ENCODE results near the gene ACO1. TPM values are rescaled to one million over a fixed set of nuclear protein-coding genes. Genes with fewer than 3 reads are reported as not detected.

The ACO1 gene
- total and polyA plus RNA-seq, 4 donors = 41.3 to 78.5 (median 59.5) TPM

DNA sequence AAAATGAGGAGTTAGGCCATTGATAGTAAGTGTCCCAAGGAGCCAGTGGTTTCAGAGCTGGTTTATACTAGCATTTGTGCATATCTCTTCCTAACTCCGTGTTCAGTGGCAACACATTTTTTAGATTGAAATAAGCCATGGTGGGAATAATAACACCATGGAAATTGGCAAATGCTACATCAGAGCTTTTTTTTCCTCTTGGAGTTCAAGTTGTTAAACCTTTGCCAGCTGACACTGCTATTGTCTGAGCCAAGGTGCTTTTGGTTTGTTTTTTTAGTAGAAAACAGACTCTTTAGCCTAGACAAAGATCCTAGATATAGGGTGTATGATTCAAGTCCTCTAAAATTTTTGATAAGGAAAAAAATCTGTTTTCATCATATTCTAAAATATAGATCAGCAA is 2.8 kb downstream of the ACO1 start:
- H3K27ac ChIP-seq (ENCODE audit: low read depth in 1 of 2, low read length in 2 of 2) = no peak overlapping the region
- H3K4me3 ChIP-seq (ENCODE audit: low read depth in 1 of 3, low read length in 3 of 3) = no peak overlapping the region
- H3K9ac ChIP-seq (ENCODE audit: low read depth in 1 of 2, low read length in 2 of 2) = no peak overlapping the region
- H3K4me1 ChIP-seq (ENCODE audit: control insufficient read depth in 4 of 4, insufficient read depth in 4 of 4, low read length in 3 of 4) = peaks cover 10 to 48% (median 36%) of the 10 kb centered on the region in 4 donors
- no peak for DNase-seq (ENCODE audit: low spot score)
- WGBS = 65% methylated on average over 1 of the region's 1 CpG
- TF ChIP-seq EGR1 (IDR thresholded peaks at IDR 0.05; ENCODE audit: low read depth in 2 of 2) (no peak), FOXA1 (IDR thresholded peaks at IDR 0.05) (no peak), NR2F2 (IDR thresholded peaks at IDR 0.05) (no peak), HNF4G (IDR thresholded peaks at IDR 0.05) (no peak), JUND (IDR thresholded peaks at IDR 0.05) (no peak), TAF1 (conservative IDR thresholded peaks at IDR 0.05) (no peak), HNF4A (conservative IDR thresholded peaks at IDR 0.05) (no peak), GABPA (IDR thresholded peaks at IDR 0.05 in 1 of 2, conservative IDR thresholded peaks at IDR 0.05 in 1 of 2) (no peak)
- TF ChIP-seq, protein P1, sequence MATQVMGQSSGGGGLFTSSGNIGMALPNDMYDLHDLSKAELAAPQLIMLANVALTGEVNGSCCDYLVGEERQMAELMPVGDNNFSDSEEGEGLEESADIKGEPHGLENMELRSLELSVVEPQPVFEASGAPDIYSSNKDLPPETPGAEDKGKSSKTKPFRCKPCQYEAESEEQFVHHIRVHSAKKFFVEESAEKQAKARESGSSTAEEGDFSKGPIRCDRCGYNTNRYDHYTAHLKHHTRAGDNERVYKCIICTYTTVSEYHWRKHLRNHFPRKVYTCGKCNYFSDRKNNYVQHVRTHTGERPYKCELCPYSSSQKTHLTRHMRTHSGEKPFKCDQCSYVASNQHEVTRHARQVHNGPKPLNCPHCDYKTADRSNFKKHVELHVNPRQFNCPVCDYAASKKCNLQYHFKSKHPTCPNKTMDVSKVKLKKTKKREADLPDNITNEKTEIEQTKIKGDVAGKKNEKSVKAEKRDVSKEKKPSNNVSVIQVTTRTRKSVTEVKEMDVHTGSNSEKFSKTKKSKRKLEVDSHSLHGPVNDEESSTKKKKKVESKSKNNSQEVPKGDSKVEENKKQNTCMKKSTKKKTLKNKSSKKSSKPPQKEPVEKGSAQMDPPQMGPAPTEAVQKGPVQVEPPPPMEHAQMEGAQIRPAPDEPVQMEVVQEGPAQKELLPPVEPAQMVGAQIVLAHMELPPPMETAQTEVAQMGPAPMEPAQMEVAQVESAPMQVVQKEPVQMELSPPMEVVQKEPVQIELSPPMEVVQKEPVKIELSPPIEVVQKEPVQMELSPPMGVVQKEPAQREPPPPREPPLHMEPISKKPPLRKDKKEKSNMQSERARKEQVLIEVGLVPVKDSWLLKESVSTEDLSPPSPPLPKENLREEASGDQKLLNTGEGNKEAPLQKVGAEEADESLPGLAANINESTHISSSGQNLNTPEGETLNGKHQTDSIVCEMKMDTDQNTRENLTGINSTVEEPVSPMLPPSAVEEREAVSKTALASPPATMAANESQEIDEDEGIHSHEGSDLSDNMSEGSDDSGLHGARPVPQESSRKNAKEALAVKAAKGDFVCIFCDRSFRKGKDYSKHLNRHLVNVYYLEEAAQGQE (IDR thresholded peaks at IDR 0.05) = no peak
- TF ChIP-seq, protein P2, sequence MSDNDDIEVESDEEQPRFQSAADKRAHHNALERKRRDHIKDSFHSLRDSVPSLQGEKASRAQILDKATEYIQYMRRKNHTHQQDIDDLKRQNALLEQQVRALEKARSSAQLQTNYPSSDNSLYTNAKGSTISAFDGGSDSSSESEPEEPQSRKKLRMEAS (IDR thresholded peaks at IDR 0.05) = no peak
- TF ChIP-seq, protein P3, sequence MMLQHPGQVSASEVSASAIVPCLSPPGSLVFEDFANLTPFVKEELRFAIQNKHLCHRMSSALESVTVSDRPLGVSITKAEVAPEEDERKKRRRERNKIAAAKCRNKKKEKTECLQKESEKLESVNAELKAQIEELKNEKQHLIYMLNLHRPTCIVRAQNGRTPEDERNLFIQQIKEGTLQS (IDR thresholded peaks at IDR 0.05) = no peak
- TF ChIP-seq, protein P4, sequence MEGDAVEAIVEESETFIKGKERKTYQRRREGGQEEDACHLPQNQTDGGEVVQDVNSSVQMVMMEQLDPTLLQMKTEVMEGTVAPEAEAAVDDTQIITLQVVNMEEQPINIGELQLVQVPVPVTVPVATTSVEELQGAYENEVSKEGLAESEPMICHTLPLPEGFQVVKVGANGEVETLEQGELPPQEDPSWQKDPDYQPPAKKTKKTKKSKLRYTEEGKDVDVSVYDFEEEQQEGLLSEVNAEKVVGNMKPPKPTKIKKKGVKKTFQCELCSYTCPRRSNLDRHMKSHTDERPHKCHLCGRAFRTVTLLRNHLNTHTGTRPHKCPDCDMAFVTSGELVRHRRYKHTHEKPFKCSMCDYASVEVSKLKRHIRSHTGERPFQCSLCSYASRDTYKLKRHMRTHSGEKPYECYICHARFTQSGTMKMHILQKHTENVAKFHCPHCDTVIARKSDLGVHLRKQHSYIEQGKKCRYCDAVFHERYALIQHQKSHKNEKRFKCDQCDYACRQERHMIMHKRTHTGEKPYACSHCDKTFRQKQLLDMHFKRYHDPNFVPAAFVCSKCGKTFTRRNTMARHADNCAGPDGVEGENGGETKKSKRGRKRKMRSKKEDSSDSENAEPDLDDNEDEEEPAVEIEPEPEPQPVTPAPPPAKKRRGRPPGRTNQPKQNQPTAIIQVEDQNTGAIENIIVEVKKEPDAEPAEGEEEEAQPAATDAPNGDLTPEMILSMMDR (IDR thresholded peaks at IDR 0.05; ENCODE audit: low read depth, low read length, missing input control) = no peak
- H3K9me3 ChIP-seq (ENCODE audit: control insufficient read depth in 4 of 4, low read length in 3 of 4) = no peaks in the 10 kb centered on the region
- H3K27me3 ChIP-seq (ENCODE audit: control insufficient read depth in 4 of 4, insufficient read depth in 4 of 4, low read length in 3 of 4) = no peaks in the 10 kb centered on the region
- peaks cover 0 to 6% (median under 1%) of the 10 kb centered on the region in 4 donors for H3K36me3 ChIP-seq (ENCODE audit: control insufficient read depth in 4 of 4, insufficient read depth in 3 of 4, low read depth in 1 of 4, low read length in 3 of 4)

DNA sequence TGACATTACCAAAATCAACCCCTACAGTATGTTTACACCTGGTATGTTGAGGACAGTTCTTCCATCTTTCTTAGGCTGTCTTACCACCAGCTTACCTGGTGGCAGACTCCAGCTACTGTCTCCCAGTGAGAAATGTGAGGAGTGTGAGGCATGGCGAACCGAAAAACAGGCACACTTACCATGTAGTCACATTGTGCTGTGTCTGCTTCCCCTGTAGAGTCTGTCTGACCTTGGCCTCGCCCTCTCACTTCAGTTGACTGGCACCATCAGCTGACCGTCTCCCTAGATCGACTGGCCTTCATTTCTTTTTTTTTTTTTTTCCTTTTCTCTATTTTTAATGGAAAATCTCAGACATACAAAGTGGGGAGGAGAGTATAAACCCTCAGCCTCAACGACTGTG is 4.9 kb downstream of the ACO1 start:
- no peak overlapping the region for H3K27ac ChIP-seq (ENCODE audit: low read depth in 1 of 2, low read length in 2 of 2)
- H3K4me3 ChIP-seq (ENCODE audit: low read depth in 1 of 3, low read length in 3 of 3) = no peak overlapping the region
- no peak overlapping the region for H3K9ac ChIP-seq (ENCODE audit: low read depth in 1 of 2, low read length in 2 of 2)
- no peaks in the 10 kb centered on the region for H3K9me3 ChIP-seq (ENCODE audit: control insufficient read depth in 4 of 4, low read length in 3 of 4)
- no peak for DNase-seq (ENCODE audit: low spot score)
- H3K36me3 ChIP-seq (ENCODE audit: control insufficient read depth in 4 of 4, insufficient read depth in 3 of 4, low read depth in 1 of 4, low read length in 3 of 4) = peaks cover 0 to 6% (median under 1%) of the 10 kb centered on the region in 4 donors
- no peaks in the 10 kb centered on the region for H3K27me3 ChIP-seq (ENCODE audit: control insufficient read depth in 4 of 4, insufficient read depth in 4 of 4, low read length in 3 of 4)
- peaks cover 10 to 40% (median 29%) of the 10 kb centered on the region in 4 donors for H3K4me1 ChIP-seq (ENCODE audit: control insufficient read depth in 4 of 4, insufficient read depth in 4 of 4, low read length in 3 of 4)
- TF ChIP-seq, protein P5, sequence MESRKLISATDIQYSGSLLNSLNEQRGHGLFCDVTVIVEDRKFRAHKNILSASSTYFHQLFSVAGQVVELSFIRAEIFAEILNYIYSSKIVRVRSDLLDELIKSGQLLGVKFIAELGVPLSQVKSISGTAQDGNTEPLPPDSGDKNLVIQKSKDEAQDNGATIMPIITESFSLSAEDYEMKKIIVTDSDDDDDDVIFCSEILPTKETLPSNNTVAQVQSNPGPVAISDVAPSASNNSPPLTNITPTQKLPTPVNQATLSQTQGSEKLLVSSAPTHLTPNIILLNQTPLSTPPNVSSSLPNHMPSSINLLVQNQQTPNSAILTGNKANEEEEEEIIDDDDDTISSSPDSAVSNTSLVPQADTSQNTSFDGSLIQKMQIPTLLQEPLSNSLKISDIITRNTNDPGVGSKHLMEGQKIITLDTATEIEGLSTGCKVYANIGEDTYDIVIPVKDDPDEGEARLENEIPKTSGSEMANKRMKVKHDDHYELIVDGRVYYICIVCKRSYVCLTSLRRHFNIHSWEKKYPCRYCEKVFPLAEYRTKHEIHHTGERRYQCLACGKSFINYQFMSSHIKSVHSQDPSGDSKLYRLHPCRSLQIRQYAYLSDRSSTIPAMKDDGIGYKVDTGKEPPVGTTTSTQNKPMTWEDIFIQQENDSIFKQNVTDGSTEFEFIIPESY (IDR thresholded peaks at IDR 0.05) = no peak
- TF ChIP-seq EGR1 (IDR thresholded peaks at IDR 0.05; ENCODE audit: low read depth in 2 of 2) (no peak), RXRA (IDR thresholded peaks at IDR 0.05) (no peak), JUND (IDR thresholded peaks at IDR 0.05) (no peak), NR2F2 (IDR thresholded peaks at IDR 0.05) (no peak)
- TF ChIP-seq, protein P3 (IDR thresholded peaks at IDR 0.05) = no peak
- 88% methylated on average over 6 of the region's 6 CpGs for WGBS

All from liver (tissue), 9 donors.